ENCODE data around the gene FBXO36.
A peak's percentile ranks its signal among the peaks of the same experiment; 100 is the strongest.

The FBXO36 gene

GRCh38 chr2:229922449-229923386 is at the start of gene FBXO36:
FBXO36 (plus strand) TSS chr2:229922503; CDS start chr2:229922514, 11 bp downstream.
- in situ Hi-C loops (cut with HindIII; ENCODE audit: low sequenced_read_pairs): no loop called here
- TF ChIP-seq, protein P1, sequence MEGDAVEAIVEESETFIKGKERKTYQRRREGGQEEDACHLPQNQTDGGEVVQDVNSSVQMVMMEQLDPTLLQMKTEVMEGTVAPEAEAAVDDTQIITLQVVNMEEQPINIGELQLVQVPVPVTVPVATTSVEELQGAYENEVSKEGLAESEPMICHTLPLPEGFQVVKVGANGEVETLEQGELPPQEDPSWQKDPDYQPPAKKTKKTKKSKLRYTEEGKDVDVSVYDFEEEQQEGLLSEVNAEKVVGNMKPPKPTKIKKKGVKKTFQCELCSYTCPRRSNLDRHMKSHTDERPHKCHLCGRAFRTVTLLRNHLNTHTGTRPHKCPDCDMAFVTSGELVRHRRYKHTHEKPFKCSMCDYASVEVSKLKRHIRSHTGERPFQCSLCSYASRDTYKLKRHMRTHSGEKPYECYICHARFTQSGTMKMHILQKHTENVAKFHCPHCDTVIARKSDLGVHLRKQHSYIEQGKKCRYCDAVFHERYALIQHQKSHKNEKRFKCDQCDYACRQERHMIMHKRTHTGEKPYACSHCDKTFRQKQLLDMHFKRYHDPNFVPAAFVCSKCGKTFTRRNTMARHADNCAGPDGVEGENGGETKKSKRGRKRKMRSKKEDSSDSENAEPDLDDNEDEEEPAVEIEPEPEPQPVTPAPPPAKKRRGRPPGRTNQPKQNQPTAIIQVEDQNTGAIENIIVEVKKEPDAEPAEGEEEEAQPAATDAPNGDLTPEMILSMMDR (IDR thresholded peaks at IDR 0.05; ENCODE audit: low read depth, low read length): no peak
- no peak for DNase-seq (ENCODE audit: low read depth, low spot score)
- H3K4me3 ChIP-seq (ENCODE audit: low read depth, low read length): peak within 1 kb of the TSS; percentile 92

DNA sequence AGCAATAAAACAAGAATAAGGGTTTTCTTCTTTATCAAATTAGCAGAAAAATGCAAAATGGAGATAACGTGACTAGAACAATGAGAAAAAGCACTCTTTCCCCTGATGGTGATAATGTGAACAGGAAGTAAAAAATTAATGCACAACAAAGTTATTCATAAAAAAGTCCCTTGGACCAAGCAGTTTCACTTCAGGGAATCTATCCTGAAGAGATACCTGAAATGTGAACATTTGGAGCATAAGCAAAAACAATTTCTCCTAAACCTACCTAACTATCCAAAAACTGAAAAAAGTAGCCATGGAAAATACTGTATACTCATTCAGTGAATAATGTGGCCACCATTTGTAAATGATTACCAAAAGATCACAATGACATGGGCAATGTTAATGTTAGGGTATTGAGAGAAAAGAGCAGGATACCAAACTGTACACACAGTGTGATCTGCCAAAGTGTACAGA is 49.2 kb upstream of the FBXO36 start:
- in situ Hi-C loops (cut with HindIII; ENCODE audit: low sequenced_read_pairs): no loop called here
- DNase-seq (ENCODE audit: low read depth, low spot score): no peak
- TF ChIP-seq, protein P1 (IDR thresholded peaks at IDR 0.05; ENCODE audit: low read depth, low read length): no peak
- no peak overlapping the region for H3K4me3 ChIP-seq (ENCODE audit: low read depth, low read length)

- in situ Hi-C loops (cut with HindIII; ENCODE audit: low sequenced_read_pairs): no loop called here
- no peak for DNase-seq (ENCODE audit: low read depth, low spot score)
- TF ChIP-seq, protein P1 (IDR thresholded peaks at IDR 0.05; ENCODE audit: low read depth, low read length): no peak
- H3K4me3 ChIP-seq (ENCODE audit: low read depth, low read length): no peak overlapping the region
These were observed 47.7 kb upstream of the FBXO36 start for GRCh38 chr2:229874647-229875046.

- in situ Hi-C loops (cut with HindIII; ENCODE audit: low sequenced_read_pairs): no loop called here
These were observed 46.8 kb upstream of the FBXO36 start for GRCh38 chr2:229875549-229875948.

GRCh38 chr2:229879191-229879950 is 42.9 kb upstream of the FBXO36 start:
- no peak overlapping the region for H3K4me3 ChIP-seq (ENCODE audit: low read depth, low read length)
- in situ Hi-C loops (cut with HindIII; ENCODE audit: low sequenced_read_pairs): no loop called here
- DNase-seq (ENCODE audit: low read depth, low spot score): no peak
- TF ChIP-seq, protein P1 (IDR thresholded peaks at IDR 0.05; ENCODE audit: low read depth, low read length): no peak

More at GRCh38 chr2:229875549-229875948, 46.8 kb upstream of the FBXO36 start:
- TF ChIP-seq, protein P1 (IDR thresholded peaks at IDR 0.05; ENCODE audit: low read depth, low read length): no peak
- H3K4me3 ChIP-seq (ENCODE audit: low read depth, low read length): no peak overlapping the region
- no peak for DNase-seq (ENCODE audit: low read depth, low spot score)

GRCh38 chr2:229880892-229881586 is 41.3 kb upstream of the FBXO36 start:
- H3K4me3 ChIP-seq (ENCODE audit: low read depth, low read length): no peak overlapping the region
- TF ChIP-seq, protein P1 (IDR thresholded peaks at IDR 0.05; ENCODE audit: low read depth, low read length): no peak
- in situ Hi-C loops (cut with HindIII; ENCODE audit: low sequenced_read_pairs): no loop called here
- no peak for DNase-seq (ENCODE audit: low read depth, low spot score)
